ENCODE data around the gene VAV1. TPM values are rescaled to one million over a fixed set of nuclear protein-coding genes. Genes with fewer than 3 reads are reported as not detected.

VAV1 gene
- total RNA-seq, 1 experiment from 2014 or later = 0.05 TPM

DNA sequence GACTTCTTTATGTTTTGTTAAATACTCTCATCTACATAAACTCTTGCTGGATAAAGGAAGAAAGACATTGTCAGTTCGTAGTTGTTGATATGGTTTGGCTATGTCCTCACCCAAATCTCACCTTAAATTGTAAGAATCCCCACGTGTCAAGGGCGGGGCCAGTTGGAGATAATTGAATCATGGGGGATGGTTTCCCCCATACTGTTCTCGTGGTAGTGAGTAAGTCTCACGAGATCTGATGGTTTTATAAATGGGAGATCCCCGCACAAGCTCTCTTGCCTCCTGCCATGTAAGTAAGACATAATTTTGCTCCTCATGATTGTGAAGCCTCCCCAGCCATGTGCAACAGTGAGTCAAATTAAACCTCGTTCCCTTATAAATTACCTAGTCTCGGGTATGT is 118.4 kb downstream of the VAV1 start:
- CTCF ChIA-PET = no interaction called here
- DNase-seq (ENCODE audit: low read depth, low spot score) = no peak

DNA sequence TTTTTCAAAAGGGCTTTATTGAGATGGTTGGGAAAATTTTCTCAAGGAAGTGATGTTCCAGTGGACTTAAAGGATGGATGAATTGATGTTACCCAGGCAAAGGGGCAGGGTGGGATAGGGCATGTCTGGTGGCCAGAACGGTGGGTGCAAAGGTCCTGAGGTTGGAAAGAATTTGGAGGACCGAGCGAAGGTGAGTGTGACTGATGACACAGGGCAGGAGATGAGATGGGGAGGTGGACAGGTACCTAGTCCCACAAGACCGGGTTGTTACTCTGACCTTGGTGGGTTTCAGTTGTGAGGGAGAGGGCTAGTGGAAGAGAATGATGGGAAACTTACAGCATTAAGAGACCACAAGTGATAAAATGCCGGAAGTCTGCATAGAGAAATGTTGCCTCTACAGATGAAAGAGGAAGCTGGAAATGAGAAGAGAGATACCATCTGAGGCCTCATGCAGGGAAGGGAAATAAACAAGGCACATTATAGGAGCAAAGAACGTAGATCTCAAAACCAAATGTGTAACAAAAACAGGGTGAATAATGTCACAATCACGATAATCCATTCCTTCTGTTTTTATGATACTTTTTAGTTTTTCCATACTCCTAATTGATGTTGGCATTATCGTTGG is 119.4 kb downstream of the VAV1 start:
- ChIA-PET POLR2A (no interaction called here), CTCF (no interaction called here)
- DNase-seq (ENCODE audit: low read depth, low spot score) (no peak), ATAC-seq (no peak)
- peaks cover 2% of the 10 kb centered on the region; the same call in 1 of the 2 replicates for H3K27me3 ChIP-seq (ENCODE audit: control insufficient read depth, insufficient read depth, low read length)
- H3K27ac ChIP-seq (ENCODE audit: low read length) = no peak overlapping the region
- TF ChIP-seq TCF7L2 (IDR thresholded peaks at IDR 0.05; ENCODE audit: low read depth, low read length) (no peak), POLR2AphosphoS5 (IDR thresholded peaks at IDR 0.05; ENCODE audit: low read depth, low read length) (no peak), SIN3A (IDR thresholded peaks at IDR 0.05; ENCODE audit: borderline replicate concordance, insufficient read depth, low read depth, low read length) (no peak)
- TF ChIP-seq, protein P1, sequence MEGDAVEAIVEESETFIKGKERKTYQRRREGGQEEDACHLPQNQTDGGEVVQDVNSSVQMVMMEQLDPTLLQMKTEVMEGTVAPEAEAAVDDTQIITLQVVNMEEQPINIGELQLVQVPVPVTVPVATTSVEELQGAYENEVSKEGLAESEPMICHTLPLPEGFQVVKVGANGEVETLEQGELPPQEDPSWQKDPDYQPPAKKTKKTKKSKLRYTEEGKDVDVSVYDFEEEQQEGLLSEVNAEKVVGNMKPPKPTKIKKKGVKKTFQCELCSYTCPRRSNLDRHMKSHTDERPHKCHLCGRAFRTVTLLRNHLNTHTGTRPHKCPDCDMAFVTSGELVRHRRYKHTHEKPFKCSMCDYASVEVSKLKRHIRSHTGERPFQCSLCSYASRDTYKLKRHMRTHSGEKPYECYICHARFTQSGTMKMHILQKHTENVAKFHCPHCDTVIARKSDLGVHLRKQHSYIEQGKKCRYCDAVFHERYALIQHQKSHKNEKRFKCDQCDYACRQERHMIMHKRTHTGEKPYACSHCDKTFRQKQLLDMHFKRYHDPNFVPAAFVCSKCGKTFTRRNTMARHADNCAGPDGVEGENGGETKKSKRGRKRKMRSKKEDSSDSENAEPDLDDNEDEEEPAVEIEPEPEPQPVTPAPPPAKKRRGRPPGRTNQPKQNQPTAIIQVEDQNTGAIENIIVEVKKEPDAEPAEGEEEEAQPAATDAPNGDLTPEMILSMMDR (IDR thresholded peaks at IDR 0.05) = no peak
- TF ChIP-seq, protein P2, sequence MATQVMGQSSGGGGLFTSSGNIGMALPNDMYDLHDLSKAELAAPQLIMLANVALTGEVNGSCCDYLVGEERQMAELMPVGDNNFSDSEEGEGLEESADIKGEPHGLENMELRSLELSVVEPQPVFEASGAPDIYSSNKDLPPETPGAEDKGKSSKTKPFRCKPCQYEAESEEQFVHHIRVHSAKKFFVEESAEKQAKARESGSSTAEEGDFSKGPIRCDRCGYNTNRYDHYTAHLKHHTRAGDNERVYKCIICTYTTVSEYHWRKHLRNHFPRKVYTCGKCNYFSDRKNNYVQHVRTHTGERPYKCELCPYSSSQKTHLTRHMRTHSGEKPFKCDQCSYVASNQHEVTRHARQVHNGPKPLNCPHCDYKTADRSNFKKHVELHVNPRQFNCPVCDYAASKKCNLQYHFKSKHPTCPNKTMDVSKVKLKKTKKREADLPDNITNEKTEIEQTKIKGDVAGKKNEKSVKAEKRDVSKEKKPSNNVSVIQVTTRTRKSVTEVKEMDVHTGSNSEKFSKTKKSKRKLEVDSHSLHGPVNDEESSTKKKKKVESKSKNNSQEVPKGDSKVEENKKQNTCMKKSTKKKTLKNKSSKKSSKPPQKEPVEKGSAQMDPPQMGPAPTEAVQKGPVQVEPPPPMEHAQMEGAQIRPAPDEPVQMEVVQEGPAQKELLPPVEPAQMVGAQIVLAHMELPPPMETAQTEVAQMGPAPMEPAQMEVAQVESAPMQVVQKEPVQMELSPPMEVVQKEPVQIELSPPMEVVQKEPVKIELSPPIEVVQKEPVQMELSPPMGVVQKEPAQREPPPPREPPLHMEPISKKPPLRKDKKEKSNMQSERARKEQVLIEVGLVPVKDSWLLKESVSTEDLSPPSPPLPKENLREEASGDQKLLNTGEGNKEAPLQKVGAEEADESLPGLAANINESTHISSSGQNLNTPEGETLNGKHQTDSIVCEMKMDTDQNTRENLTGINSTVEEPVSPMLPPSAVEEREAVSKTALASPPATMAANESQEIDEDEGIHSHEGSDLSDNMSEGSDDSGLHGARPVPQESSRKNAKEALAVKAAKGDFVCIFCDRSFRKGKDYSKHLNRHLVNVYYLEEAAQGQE (IDR thresholded peaks at IDR 0.05; ENCODE audit: insufficient read depth in 1 of 2, low read depth in 2 of 2, low read length in 1 of 2) = no peak
- H3K4me1 ChIP-seq (ENCODE audit: control insufficient read depth, insufficient read depth, low read length) = no peaks in the 10 kb centered on the region
- in situ Hi-C loops (cut with HindIII; ENCODE audit: low pct_unique_long_range_greater_than_20kb, low sequenced_read_pairs) = no loop called here
- no peaks in the 10 kb centered on the region for H3K9me3 ChIP-seq (ENCODE audit: control insufficient read depth, insufficient read depth, low read depth, low read length)
- intact Hi-C loops (cut with micrococcal nuclease; ENCODE audit: unreplicated experiment) = no loop called here
- H3K4me3 ChIP-seq (ENCODE audit: low read depth in 2 of 2, low read length in 2 of 2) = no peak overlapping the region
- BruUV-seq (replicated peaks) = no TSS peak
- no peaks in the 10 kb centered on the region for H3K36me3 ChIP-seq (ENCODE audit: control insufficient read depth, insufficient read depth, low read length)

More for the DNA sequence above, 118.4 kb downstream of the VAV1 start:
- Histone ChIP-seq H3K4me1 (ENCODE audit: control insufficient read depth, insufficient read depth, low read length) (no peaks in the 10 kb centered on the region), H3K9me3 (ENCODE audit: control insufficient read depth, insufficient read depth, low read depth, low read length) (no peaks in the 10 kb centered on the region), H3K27me3 (ENCODE audit: control insufficient read depth, insufficient read depth, low read length) (peaks cover 2% of the 10 kb centered on the region; the same call in 1 of the 2 replicates), H3K27ac (ENCODE audit: low read length) (no peak overlapping the region), H3K4me3 (ENCODE audit: low read depth in 2 of 2, low read length in 2 of 2) (no peak overlapping the region), H3K36me3 (ENCODE audit: control insufficient read depth, insufficient read depth, low read length) (no peaks in the 10 kb centered on the region)
- in situ Hi-C loops (cut with HindIII; ENCODE audit: low pct_unique_long_range_greater_than_20kb, low sequenced_read_pairs) = no loop called here
- intact Hi-C loops (cut with micrococcal nuclease; ENCODE audit: unreplicated experiment) = no loop called here
- TF ChIP-seq TCF7L2 (IDR thresholded peaks at IDR 0.05; ENCODE audit: low read depth, low read length) (no peak), POLR2AphosphoS5 (IDR thresholded peaks at IDR 0.05; ENCODE audit: low read depth, low read length) (no peak)
- ATAC-seq = no peak
- POLR2A ChIA-PET = no interaction called here
- no TSS peak for BruUV-seq (replicated peaks)

DNA sequence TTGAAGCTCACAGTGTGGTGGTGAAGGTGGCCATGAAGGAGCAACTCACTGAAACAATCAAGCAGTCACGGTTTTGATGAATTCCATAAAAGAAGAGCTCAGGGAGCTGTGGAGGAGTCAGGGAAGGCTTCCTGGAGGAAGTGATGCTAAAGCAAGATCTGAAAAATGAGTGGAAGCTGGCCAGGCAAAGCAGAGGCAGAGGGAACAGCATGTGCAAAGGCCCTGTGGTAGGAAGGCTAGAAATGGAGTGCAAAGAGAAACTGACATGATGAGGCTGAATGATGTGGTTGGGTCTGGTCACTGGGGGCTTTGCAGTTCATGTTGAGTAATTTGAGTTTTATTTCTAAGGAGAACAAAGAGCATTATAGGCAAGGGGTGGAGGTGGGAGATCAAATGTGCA is 121.8 kb downstream of the VAV1 start:
- CTCF ChIA-PET = no interaction called here
- DNase-seq (ENCODE audit: low read depth, low spot score) = no peak
- TF ChIP-seq, protein P1 (IDR thresholded peaks at IDR 0.05) = no peak
- TF ChIP-seq, protein P2 (IDR thresholded peaks at IDR 0.05; ENCODE audit: insufficient read depth in 1 of 2, low read depth in 2 of 2, low read length in 1 of 2) = no peak
- TF ChIP-seq POLR2AphosphoS5 (IDR thresholded peaks at IDR 0.05; ENCODE audit: low read depth, low read length) (no peak), SIN3A (IDR thresholded peaks at IDR 0.05; ENCODE audit: borderline replicate concordance, insufficient read depth, low read depth, low read length) (no peak), TCF7L2 (IDR thresholded peaks at IDR 0.05; ENCODE audit: low read depth, low read length) (no peak)

More for the DNA sequence above, 121.8 kb downstream of the VAV1 start:
- intact Hi-C loops (cut with micrococcal nuclease; ENCODE audit: unreplicated experiment) (no loop called here), in situ Hi-C loops (cut with HindIII; ENCODE audit: low pct_unique_long_range_greater_than_20kb, low sequenced_read_pairs) (no loop called here)
- Histone ChIP-seq H3K36me3 (ENCODE audit: control insufficient read depth, insufficient read depth, low read length) (no peaks in the 10 kb centered on the region), H3K27me3 (ENCODE audit: control insufficient read depth, insufficient read depth, low read length) (0 out of 2 replicates have a peak, but pooled peaks cover 2% of the 10 kb centered on the region), H3K4me3 (ENCODE audit: low read depth in 2 of 2, low read length in 2 of 2) (no peak overlapping the region), H3K9me3 (ENCODE audit: control insufficient read depth, insufficient read depth, low read depth, low read length) (no peaks in the 10 kb centered on the region), H3K27ac (ENCODE audit: low read length) (no peak overlapping the region), H3K4me1 (ENCODE audit: control insufficient read depth, insufficient read depth, low read length) (no peaks in the 10 kb centered on the region)
- POLR2A ChIA-PET = no interaction called here
- BruUV-seq (replicated peaks) = no TSS peak
- ATAC-seq = no peak
